ELR (cell line): Measurements from ENCODE around the gene DCLRE1B.
A peak's percentile ranks its signal among the peaks of the same experiment; 100 is the strongest.
"Not testable (repeated sequence)": the region's sequence is repeated elsewhere in the genome, so short reads cannot be mapped to it uniquely, and the experiment has no call there.

ENCODE experiments used
- DNase-seq: peaks from one replicate; pipeline ENCODE4 v3.0.0-alpha.2; 2015; ENCODE audit warnings: low read depth

Gene DCLRE1B

DNA sequence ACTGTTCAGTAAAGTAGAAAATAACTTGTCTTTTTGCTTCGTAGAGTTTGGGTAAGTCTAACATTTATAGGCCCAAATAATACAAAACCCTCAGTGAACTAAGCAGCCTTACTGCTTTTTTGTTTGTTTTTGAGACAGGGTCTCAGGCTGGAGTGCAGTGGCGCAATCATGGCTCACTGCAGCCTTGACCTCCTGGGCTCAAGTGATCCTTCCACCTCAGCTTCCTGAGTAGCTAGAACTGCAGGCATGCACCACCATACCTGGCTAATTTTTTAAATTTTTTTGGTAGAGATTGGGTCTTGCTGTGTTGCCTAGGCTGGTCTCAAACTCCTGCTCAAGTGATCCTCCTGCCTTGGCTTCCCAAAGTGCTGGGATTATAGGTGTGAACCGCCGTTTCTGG is 43.0 kb downstream of the DCLRE1B start:
- not testable (repeated sequence) for DNase-seq

DNA sequence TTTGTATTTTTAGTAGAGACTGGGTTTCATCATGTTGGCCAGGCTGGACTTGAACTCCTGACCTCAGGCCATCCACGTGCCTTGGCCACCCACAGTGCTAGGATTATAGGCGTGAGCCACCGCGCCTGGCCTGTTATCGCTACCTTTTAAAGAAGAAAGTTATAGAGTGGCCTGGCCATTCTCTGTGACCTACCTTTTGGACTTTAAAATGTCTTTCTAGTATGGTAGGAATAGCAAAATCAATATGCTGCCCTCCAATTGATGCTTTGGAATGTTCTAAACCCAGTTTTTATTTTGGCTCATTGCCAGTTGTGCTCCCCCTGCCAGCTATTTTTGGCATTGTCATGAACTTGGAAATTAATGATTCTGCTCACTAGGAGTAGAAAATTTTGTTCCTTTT is 43.9 kb downstream of the DCLRE1B start:
- DNase-seq = peak; percentile 49

DNA sequence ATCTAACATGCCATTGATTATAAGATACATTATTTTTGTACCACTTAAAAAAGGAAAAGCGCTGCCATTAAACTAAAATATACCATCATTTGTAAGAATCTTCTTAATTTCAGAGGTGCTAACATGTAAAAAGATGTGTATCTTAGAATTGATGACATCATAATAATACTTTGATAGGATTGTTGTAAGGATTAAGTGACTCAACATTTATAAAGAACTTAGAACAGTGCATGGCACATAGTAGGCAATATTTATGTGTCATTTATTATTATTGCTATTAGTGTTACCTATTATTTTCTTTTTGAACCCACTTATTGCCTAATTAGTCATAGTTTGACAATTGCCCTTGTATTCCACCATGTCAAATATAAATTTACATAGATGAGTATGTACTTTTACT is 45.8 kb downstream of the DCLRE1B start:
- DNase-seq = no peak

- DNase-seq = no peak
These were observed 46.6 kb downstream of the DCLRE1B start for GRCh38 chr1:113951719-113952118.

DNA sequence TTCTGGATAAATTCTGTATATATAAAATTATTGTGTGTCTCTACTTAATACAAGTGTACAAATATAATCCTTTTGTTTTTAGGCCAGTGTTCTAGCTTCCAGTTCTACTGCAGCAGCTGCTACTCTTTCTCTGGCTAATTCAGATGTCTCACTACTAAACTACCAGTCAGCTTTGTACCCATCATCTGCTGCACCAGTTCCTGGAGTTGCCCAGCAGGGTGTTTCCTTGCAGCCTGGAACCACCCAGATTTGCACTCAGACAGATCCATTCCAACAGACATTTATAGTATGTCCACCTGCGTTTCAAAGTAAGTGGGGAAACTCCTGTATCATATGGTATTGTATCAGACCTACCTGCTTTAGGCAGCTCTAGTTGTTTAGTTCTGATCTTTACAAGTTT is 52.9 kb downstream of the DCLRE1B start:
- no peak for DNase-seq

- DNase-seq = no peak
These were observed 53.6 kb downstream of the DCLRE1B start for GRCh38 chr1:113958691-113959090.

GRCh38 chr1:113963281-113963906 is 58.3 kb downstream of the DCLRE1B start:
- DNase-seq = no peak
